Stimulated activated CD8-positive, alpha-beta memory T cell treated with anti-CD3 and anti-CD28 coated beads, Interleukin-4, amount 100 ng/mL, for 1 hour (primary cell): ENCODE measurements around the gene MYRIP.

Experiments used
- DNase-seq, 2 donors: peaks; one replicate each; pipeline ENCODE4 v3.0.0-alpha.2; 2020; ENCODE audit warnings: low read depth in 2 of 2, low spot score in 1 of 2

The MYRIP gene

GRCh38 chr3:39965461-39965860 lies 156.1 kb downstream of the MYRIP start:
- no peak for DNase-seq

GRCh38 chr3:39965997-39966396 lies 156.6 kb downstream of the MYRIP start:
- DNase-seq = no peak

- no peak for DNase-seq
Measured at GRCh38 chr3:39970982-39971381, 161.6 kb downstream of the MYRIP start.

GRCh38 chr3:39971559-39972031 lies 162.2 kb downstream of the MYRIP start:
- DNase-seq = no peak

- DNase-seq = no peak
Measured at GRCh38 chr3:39972508-39972907, 163.1 kb downstream of the MYRIP start.

- DNase-seq = no peak
Measured at GRCh38 chr3:39977058-39977794, 167.8 kb downstream of the MYRIP start.

GRCh38 chr3:39978308-39978707 lies 168.9 kb downstream of the MYRIP start:
- no peak for DNase-seq

GRCh38 chr3:39980058-39980457 lies 170.6 kb downstream of the MYRIP start:
- no peak for DNase-seq

- no peak for DNase-seq
Measured at GRCh38 chr3:39980781-39981180, 171.4 kb downstream of the MYRIP start.

- DNase-seq = no peak
Measured at GRCh38 chr3:39981547-39982184, 172.3 kb downstream of the MYRIP start.

GRCh38 chr3:39982665-39983357 lies 173.4 kb downstream of the MYRIP start:
- DNase-seq = no peak

- no peak for DNase-seq
Measured at GRCh38 chr3:39989746-39990145, 180.3 kb downstream of the MYRIP start.

GRCh38 chr3:39990532-39990931 lies 181.1 kb downstream of the MYRIP start:
- no peak for DNase-seq

- no peak for DNase-seq
Measured at GRCh38 chr3:40008796-40009195, 199.4 kb downstream of the MYRIP start.

GRCh38 chr3:40009991-40010390 lies 200.6 kb downstream of the MYRIP start:
- DNase-seq = no peak

GRCh38 chr3:40012381-40012780 lies 203.0 kb downstream of the MYRIP start:
- no peak for DNase-seq

- DNase-seq = no peak
Measured at GRCh38 chr3:40016391-40016790, 207.0 kb downstream of the MYRIP start.

GRCh38 chr3:40018369-40018768 lies 209.0 kb downstream of the MYRIP start:
- no peak for DNase-seq

- DNase-seq = no peak
Measured at GRCh38 chr3:40019376-40019775, 210.0 kb downstream of the MYRIP start.

GRCh38 chr3:40020689-40021088 lies 211.3 kb downstream of the MYRIP start:
- DNase-seq = no peak

- no peak for DNase-seq
Measured at GRCh38 chr3:40021338-40021737, 211.9 kb downstream of the MYRIP start.

- no peak for DNase-seq
Measured at GRCh38 chr3:40022297-40022827, 213.0 kb downstream of the MYRIP start.
